NCI-H345 treated with DMSO at 0.1 percent for 48 hours (cell line): ENCODE results near the gene GLYATL1.

Experiments used
- DNase-seq: peaks from one replicate; lab custom pipeline; 2025; ENCODE audit not compliant: unreplicated experiment; lab: John Stamatoyannopoulos, UW

Gene GLYATL1

DNA sequence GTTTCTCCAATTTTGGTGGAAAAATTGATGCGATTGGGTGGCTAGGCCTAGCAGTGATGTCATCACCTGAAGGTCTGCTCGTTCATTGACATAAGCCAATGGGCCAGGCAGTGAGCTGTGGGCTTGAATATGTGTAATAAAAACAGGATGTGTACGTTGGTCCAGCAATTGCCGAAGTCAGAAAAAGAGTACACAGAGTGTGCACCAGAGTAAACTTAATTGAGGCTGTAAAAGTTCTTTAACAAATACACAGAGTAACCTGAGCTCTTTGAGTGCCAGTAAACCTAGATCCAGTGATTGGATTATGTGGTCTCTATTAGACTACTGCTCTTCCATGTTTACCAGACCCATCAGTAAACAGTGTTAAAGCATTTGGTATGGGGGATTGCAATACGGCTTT lies 13.0 kb upstream of the GLYATL1 start:
- no peak for DNase-seq

DNA sequence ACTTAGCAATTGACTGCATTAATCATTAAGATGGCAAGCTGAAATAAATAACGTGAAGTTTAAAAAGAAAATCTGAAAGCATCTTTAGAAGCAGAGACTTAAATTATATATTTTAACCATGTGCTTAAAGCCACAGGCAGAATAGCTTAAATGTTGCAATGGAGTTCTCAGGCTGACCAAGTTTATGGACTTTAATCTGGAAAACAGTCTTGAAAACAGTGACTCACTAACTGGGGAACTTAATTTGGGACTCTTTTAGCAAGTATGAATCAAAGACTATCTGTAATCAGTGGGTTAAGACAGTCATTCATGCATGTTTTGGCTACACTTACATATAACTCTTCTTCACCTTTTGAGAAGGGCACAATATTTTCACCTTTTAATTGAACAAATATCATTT lies 12.6 kb upstream of the GLYATL1 start:
- no peak for DNase-seq

DNA sequence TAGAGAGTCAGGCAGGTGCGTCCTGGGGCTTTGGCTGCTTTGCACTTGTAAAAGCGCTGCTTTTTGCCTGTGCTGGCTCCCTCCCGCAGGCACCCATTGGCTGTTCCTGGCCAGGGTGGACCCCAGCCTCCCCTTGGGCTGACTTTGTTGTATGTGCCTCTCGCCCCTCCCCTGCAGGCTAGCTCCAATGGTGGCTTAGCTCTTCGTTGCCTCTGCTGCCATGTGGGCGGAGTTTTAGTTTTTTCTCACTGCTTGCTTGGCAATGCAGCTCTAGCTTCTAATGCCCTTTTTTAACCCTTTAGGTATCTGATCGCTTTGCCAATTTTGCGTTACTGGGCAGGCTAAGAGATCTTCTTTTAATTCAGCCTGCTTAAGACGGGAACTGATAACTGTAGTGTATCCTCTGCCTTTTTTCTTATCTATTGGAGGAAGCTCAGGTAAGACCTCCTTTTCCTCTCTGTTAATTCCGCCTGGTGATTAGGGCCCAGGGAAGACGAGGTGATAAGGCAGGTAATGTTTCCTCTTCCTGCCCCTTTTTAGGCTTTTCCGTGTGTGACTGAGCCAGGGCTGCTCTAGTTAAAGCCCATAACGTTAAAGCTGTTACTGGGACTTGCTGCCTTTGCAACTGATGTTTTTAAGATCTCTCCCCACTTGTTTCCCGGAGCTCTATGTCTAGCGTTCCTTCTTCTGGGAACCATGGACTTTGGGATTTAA lies 11.7 kb upstream of the GLYATL1 start:
- DNase-seq = peak; percentile 3

DNA sequence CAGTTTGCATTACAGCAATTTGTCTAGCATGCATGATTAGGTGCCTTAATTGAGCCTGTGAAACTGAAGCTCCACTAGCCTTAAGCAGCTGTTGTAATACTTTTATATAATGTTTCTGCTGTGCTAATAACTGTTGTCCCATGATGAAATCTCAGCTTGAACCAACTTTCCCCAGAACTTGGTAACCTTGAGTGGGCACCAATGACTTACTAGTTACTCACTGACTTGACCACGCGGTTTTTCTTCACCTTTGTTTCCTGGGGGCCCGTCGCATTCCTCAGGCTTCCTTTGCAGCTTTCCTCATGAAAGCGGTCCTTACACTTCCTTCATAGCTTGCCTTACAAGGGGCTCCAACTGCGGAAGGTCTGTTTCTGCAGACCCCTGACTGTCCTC lies 11.2 kb upstream of the GLYATL1 start:
- DNase-seq = no peak

DNA sequence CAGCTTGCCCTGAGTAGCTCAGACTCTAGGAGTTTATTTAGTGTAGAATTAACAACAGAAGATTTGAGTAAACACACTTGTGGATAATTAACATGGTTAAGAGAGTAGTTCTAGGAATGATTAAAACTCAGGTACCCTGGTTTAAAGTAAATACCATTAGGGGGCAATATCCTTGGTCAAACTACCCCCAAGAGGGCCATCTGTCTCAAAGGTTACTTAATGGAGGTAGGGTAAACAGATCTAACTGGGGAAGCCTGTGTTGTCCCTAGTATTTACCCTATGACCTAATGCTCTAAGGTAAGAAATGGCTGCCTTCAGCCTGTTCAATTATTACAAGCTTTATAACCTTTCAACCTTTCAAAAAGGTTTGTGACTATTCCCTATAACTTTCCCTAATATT lies 10.6 kb upstream of the GLYATL1 start:
- no peak for DNase-seq

DNA sequence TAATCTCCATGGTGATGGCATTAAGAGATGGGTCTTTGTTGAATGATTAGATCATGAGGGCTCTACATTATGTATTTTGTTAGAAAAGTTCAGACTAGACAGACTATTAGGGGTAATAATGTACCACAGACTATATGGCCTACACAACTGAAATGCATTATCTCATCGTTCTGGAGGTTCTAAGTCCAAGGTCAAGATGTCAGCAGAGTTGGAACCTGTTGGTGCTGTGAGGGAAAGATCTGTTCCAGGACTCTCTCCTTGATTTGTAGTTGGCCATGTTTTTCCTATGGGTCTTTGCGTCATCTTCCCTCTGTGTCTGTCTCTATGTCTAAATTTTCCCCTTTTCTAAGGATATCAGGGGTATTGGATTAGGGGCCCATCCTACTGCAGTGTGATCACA lies 8.4 kb upstream of the GLYATL1 start:
- DNase-seq = no peak

DNA sequence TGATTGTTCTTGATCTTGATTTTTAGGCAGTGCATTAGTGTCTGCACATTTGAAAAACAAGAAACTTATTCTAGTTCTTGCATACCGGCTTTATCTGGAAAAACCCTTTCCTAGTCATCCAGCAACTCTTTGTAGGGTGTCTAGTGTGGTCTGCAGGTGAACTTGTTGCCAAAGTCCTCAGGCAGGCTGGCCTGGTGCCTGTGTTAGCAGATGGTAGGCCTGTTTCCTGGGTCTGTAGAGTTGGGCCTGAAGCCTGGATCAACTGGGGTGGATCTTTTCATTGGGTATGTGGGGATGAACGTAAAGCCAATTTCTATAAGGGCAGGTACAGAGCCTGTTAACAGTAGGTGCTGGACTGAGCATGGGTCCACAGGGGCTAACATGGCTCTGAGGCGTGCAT lies 5.6 kb upstream of the GLYATL1 start:
- DNase-seq = no peak

DNA sequence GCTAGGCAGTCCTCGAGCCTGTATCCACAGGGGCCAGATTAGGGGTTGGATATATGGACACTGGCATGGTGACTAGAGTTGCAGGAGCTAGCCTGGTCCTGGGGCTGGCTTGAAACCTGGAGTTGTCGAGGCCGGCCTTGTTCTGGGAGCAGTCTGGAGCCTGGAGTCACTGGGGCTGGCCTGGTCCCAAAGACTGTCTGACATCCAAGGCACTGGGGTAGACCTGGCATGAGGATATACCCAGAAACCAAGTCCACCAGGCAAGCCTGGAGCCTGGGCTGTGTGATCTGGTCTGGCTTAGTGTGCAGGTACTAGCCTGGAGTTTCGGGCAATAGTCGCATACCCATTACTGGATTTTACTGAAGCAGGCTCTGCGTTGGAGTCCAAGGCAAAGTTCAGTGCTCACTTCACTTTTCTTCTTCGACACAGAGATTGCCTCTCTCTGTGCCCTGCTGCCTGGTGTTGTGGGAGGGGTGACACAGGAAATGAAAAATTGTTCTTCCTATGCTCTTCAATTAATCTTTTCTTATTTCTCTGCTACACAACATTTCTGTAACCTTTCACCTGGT lies 4.3 kb upstream of the GLYATL1 start:
- DNase-seq = no peak

DNA sequence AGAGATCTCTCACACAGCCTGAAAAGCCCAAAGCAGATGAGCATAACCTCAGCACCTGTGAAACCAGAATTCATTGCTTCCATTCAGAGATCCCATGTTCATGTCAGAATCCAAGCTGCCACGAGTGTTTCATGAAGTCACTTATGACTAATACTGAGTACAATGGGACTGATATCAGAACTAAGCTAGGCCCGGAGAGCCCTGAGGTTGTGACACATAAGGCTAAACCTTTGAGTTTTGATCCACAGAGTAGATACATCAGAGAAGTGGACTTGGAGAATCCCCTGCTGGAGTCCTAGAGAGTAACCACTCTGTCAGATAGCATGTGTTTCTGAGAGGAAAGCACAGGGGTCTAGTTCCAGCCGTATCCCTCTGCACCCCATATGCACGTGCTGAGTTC lies 890 bp upstream of the GLYATL1 start:
- DNase-seq = no peak

DNA sequence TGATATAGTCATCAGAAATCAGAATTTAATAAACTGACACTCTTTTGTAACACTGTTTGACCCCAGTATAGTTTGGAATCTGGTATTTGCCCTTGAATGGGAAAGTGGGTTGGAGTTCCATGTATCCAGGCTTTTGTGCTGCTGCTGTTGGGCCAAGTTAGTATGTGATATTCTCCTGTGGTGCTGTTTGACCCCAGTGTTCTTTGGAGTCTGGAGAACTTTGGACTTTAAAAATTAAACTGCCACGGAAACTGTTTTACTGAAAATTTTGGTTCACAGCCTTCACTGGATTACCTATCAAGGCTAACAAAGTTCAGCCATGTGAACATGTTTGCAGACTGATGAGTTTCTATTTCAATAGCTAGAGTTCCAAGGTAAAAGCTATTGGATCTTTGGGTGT lies 740 bp downstream of the GLYATL1 start:
- DNase-seq = no peak

DNA sequence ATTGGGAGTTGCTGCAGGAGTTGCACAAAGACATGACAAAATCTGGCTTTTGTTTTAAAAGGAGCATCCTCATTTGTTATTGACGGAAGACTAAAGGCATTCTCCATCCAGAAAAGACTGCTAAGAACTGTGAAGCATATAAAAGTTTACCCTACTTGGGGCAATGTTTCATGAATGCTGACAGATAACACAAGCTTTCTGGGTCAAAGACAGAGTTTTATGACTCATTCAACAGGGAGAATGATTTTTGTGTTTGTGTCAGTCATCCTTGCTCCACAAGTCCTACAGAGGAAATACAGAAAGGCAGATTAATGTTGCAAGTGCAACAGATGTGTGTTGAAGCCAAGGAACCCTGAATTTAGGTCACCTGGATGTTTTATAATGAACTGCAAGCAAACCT lies 2.5 kb downstream of the GLYATL1 start:
- DNase-seq = no peak

DNA sequence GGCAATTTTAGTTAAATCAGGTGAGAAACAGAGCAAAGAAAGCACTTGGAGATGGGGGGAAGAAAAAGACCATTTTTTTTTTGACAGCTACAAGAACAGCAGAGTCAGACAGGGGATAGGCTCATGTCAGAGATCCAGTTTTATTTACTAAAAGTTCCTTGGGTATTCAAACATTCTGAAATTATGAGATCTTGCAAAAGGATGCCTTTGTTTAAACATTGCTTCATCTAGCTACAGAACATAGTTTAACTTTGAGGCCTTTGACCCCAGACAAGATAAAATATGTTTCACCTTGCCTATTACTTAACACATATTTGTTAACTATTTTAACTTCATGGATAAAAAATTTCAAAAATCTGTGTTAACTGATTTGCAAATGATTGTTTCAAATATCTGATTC lies 6.4 kb downstream of the GLYATL1 start:
- no peak for DNase-seq

DNA sequence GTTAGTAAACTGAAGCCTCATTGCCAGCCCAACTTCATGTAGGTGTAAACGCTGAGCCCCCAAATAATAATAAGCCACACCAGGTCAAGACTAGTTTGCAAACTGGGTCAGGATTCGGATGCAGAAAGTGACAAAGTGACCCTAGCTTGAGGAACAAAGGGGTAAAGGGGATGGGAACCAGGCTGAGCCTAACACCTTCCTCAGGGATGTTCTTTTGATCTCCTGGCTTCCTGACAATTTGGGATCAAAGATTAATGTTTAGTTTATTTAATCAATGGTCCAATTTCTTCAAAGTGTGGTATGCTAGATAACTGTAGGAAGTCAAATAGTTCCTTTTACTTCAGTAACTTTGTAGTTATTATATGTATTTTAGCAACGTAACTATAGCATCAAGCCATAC lies 9.9 kb downstream of the GLYATL1 start:
- DNase-seq = no peak

DNA sequence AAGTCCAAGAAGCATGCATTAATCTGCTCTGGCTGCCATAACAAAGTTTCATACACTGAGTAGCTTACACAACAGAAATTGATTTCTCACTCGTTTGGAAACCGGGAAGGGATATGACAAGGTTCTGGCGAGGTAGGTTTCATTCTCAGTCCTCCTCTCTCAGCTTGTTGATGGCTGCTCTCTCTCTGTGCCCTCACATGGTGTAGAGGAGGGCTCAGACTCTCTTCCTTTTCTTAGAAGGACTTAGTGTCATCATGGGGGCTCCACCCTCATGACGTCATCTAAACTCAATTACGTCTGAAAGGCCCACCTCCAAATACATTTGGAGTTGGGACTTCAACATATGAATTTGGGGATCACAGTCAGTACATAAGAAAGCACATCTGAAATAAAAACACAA lies 18.6 kb downstream of the GLYATL1 start:
- no peak for DNase-seq

DNA sequence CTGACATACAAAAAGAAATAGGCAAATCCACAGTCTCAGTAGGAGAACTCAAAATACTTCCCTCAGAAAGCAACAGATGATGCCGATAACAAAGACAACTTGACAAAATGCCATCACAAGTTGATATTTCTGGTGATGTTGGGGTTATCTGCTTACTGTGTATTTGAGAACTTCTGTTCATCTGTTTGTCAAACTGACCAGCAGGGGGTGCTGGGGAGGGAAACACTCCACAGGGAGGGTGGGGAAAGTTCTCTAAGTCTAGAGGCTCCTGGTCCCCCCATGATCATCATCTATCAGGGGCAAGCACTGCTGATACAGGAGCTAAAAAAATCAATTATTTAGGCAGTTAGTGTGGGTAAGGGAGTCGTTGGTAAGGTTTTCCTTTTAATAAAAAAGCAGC lies 19.2 kb downstream of the GLYATL1 start:
- no peak for DNase-seq

DNA sequence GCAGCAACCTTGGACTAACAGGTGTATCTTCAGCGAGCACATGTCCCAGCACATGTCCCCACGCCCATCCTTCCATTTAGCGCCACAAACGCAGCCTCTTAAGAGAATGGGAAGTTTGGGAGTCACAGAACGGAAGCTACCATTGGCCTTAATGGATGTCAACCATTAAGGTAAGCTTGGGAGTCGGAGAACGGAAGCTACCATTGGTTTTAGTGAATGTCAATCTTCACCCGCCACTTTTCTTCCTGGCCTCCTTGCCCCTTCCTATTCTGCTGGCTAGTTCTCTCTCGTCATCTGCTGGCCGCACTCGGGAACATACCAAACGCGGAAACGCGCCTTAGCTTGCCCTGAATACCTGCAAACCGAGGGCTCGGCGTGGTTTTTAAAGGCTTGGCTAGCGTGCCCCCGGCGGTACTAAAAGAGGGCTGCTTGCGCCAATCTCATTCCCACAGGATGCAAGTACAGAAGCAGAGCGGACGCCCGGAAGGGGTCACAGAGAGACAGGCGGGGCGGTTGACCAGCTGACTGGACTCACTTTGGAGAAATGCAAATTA lies 24.3 kb downstream of the GLYATL1 start:
- DNase-seq = no peak

DNA sequence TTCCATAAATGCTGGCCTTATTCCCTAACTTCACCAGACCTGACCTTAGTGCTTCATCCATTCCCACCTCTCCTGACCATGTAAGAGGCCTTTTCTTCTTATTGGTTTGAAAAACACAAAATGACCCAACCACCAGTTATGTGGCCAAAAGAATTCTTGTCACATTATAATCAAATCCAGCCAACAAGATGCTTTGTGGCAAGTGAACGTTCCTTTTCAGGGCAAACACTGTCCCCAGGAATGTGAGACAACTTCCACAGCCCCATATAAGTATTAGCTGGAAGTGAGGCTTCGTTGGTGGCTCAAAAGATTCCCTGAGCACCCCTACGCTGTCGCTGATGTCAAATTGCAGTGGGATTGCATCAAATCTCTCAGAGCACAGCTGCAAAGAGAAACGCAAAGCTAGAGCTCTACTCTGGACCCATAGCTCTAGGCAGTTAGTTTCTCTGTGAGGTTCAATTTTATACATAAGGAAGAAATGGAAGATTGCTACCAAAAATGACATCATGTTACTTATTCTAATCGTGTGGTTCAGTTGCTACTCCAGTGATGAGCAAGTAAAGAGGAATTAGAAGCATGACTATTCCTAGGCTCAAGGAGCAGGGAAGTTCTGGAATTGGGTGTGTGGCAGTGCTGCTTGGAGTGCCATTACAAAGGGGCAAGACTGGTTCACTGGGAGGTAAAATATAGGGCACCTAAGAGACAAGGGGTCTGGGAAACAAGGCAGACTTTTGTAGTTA lies 26.1 kb downstream of the GLYATL1 start:
- no peak for DNase-seq

DNA sequence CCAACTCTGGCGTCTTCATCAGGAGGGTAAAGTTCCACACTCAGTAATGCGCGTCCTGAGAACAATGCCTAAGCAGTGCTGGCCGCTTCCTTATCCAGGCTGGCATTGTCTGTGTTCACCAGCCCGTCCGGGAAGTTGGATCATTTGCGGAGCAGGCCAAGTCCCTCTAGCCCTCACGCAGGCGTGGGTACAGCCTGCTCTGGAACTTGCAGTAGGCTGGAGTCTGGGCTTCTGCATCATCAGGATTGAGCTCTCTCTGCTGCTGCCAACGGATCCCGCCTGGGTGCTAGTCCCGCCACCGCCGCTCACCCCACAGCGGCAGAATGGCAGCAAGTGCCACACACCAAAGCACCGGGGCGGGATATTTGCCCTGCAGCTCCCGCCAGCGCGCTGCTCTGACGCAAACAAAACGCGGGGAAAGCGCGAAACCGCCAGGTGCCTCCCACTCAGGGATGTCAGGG lies 29.0 kb downstream of the GLYATL1 start:
- DNase-seq = peak; percentile 81

DNA sequence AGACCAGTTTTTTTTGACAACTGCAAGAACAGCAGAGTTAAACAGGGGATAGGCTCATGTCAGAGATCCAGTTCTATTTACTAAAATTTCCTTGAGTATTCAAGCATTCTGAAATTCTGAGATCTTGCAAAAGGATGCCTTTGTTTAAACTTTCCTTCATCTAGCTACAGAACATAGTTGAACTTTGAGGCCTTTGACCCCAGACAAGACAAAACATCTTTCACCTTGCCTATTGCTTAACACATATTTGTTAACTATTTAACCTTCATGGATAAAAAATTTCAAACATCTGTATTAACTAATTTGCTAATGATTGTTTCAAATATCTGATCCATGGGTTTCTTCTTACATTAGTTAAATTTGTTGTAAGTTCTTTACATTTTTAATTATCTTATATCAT lies 38.2 kb downstream of the GLYATL1 start:
- DNase-seq = no peak

DNA sequence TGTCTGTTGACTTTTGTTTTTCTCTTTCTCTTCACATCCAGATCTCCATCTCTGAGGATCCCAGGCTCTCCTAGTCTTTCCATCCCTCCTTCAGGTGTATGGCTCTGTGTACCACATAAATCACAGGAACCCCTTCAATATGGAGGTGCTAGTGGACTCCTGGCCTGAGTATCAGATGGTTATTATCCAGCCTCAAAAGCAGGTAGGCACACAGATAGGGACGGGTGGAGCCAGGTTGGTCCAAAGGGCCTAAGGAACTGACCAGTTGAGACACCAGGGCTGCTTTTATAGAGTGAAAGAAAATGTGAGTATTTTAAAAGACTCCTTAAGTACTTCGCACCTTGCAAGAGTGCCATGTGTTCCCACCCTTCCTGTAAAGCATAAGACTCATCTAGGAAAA lies 39.9 kb downstream of the GLYATL1 start:
- no peak for DNase-seq

DNA sequence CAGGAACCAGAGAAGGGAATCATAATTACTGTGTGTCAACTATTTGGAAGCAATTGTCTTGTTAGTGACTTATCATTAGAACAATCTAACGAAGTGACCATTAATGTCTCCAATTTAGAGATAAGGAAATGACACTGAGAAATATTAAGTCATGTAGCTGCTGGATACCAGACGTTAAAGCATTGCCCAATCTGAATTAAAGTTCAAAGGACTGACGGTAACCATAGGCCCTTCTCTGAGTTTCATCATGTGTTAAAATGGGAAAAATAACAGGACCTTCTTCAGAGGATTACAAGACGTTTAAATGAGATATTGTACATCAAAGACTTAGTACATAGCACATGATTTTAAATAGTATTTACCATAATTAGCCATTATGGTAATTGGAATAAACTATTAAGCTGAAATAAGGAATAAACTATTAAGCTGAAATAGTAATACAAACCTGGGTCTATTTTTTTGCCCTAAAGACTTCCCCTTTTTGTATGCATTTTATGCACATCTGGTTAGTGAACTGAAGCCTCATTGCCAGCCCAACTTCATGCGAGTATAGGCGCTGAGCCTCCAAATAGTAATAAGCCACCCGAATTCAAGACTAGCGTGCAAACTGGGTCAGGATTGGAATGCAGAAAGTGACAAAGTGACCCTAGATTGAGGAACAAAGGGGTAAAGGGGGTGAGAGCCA lies 41.0 kb downstream of the GLYATL1 start:
- DNase-seq = no peak

DNA sequence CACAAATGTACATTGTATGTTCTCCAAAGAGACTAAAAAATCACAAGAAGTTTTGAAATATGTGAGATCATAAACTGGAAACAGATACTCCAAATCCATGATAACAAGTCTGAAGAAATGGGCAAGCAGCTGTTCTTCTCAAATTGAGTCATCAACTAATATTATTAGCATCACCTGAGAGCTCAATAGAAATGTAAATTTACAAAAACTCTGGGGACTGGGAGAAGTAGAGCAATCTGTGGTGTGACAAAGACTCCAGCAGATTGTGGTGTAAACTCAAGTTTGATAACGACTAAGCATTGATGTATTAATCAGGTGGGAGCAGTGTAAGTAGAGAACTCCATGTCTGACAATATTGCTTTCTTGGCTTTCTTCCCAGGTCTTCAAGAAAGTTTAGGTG lies 53.2 kb downstream of the GLYATL1 start:
- DNase-seq = no peak
